NT2/D1 (cell line): ENCODE measurements around the gene LIMS1.

ENCODE experiments used
- YY1 ChIP-seq: IDR thresholded peaks from 2 replicates; pipeline ENCODE4 v1.6.1; 2011; ENCODE audit not compliant: insufficient read length, insufficient read depth
- ZNF274 ChIP-seq: IDR thresholded peaks from 2 replicates; pipeline ENCODE4 v1.6.1; 2011; ENCODE audit warnings: mild to moderate bottlenecking, low read depth, low read length

GRCh38 chr2:108579623-108580022, 45.4 kb downstream of the LIMS1 start:
- TF ChIP-seq ZNF274 (no peak), YY1 (no peak)
